ENCODE data around the gene CRPPA.

Gene CRPPA

DNA sequence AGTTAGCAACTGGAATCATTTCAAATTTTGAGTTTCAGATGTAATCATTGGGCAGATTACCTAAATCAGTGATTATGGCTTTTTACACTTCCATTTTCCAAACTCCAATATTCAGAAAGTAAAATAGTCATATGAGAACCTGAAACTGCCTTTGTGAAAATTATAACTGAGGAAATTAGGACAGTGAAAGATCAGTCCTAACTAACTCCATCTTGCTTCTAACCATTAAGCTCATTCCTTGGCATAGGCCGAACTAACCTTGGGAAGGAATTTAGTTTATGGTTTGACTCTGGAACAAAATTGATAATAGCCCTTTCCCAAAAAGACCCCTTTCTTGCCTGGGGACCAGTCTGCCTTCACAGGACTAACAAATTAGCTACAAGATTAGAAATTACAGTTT lies 2.2 kb downstream of the CRPPA start:
- Histone ChIP-seq H3K27me3 (ENCODE audit: insufficient read depth, low read length, poor library complexity) (no peaks in the 10 kb centered on the region), H3K4me1 (ENCODE audit: insufficient read depth, low read length) (no peaks in the 10 kb centered on the region), H2AFZ (ENCODE audit: low read depth, low read length) (no peak overlapping the region), H3K9ac (ENCODE audit: low read depth, low read length) (no peak overlapping the region), H3K4me3 (ENCODE audit: low read depth in 1 of 2, low read length in 2 of 2) (no peak overlapping the region), H3K4me2 (ENCODE audit: insufficient read depth, low read length) (no peak overlapping the region), H3K36me3 (ENCODE audit: insufficient read depth, low read length) (no peaks in the 10 kb centered on the region), H3K27ac (ENCODE audit: low read length) (no peak overlapping the region), H4K20me1 (ENCODE audit: insufficient read depth, low read length) (no peaks in the 10 kb centered on the region), H3K9me3 (ENCODE audit: insufficient read depth, low read length, severe bottlenecking) (no peaks in the 10 kb centered on the region), H3K79me2 (ENCODE audit: insufficient read depth, low read length) (no peaks in the 10 kb centered on the region)
- no peak for TF ChIP-seq EZH2 (IDR thresholded peaks at IDR 0.05; ENCODE audit: borderline replicate concordance, low read depth, low read length, severe bottlenecking)
- TF ChIP-seq, protein P1, sequence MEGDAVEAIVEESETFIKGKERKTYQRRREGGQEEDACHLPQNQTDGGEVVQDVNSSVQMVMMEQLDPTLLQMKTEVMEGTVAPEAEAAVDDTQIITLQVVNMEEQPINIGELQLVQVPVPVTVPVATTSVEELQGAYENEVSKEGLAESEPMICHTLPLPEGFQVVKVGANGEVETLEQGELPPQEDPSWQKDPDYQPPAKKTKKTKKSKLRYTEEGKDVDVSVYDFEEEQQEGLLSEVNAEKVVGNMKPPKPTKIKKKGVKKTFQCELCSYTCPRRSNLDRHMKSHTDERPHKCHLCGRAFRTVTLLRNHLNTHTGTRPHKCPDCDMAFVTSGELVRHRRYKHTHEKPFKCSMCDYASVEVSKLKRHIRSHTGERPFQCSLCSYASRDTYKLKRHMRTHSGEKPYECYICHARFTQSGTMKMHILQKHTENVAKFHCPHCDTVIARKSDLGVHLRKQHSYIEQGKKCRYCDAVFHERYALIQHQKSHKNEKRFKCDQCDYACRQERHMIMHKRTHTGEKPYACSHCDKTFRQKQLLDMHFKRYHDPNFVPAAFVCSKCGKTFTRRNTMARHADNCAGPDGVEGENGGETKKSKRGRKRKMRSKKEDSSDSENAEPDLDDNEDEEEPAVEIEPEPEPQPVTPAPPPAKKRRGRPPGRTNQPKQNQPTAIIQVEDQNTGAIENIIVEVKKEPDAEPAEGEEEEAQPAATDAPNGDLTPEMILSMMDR (IDR thresholded peaks at IDR 0.05; ENCODE audit: borderline replicate concordance, extremely low read depth, low read length, poor library complexity, severe bottlenecking) = no peak
- no peak for ATAC-seq (ENCODE audit: insufficient read depth, low read depth)
- no peak for DNase-seq

DNA sequence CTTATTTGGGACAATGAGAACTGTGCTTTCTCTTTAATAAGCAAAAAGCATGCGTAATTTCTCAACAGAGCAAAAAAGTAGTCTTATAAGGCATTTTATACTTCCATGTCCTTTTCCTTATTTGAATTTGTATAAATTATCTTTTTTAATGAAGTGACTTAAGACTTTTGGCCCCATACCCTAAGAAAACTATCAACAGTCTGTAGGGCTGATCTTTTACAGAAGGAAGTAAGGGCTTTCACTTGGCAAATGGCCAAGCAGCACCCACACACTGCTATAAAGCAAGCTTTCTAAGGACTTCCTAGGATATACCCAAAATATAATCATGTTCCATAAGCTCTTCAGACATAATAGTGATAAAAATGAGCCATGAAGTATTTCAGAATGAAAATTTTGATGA lies 3.4 kb downstream of the CRPPA start:
- ATAC-seq (ENCODE audit: insufficient read depth, low read depth) (no peak), DNase-seq (no peak)
- H3K36me3 ChIP-seq (ENCODE audit: insufficient read depth, low read length) = no peaks in the 10 kb centered on the region
- no peak overlapping the region for H3K4me2 ChIP-seq (ENCODE audit: insufficient read depth, low read length)
- no peaks in the 10 kb centered on the region for H3K9me3 ChIP-seq (ENCODE audit: insufficient read depth, low read length, severe bottlenecking)
- TF ChIP-seq EZH2 (IDR thresholded peaks at IDR 0.05; ENCODE audit: borderline replicate concordance, low read depth, low read length, severe bottlenecking) = no peak
- TF ChIP-seq, protein P1 (IDR thresholded peaks at IDR 0.05; ENCODE audit: borderline replicate concordance, extremely low read depth, low read length, poor library complexity, severe bottlenecking) = no peak
- H3K9ac ChIP-seq (ENCODE audit: low read depth, low read length) = no peak overlapping the region
- no peaks in the 10 kb centered on the region for H3K27me3 ChIP-seq (ENCODE audit: insufficient read depth, low read length, poor library complexity)
- H2AFZ ChIP-seq (ENCODE audit: low read depth, low read length) = no peak overlapping the region
- H3K4me3 ChIP-seq (ENCODE audit: low read depth in 1 of 2, low read length in 2 of 2) = no peak overlapping the region
- no peaks in the 10 kb centered on the region for H3K79me2 ChIP-seq (ENCODE audit: insufficient read depth, low read length)
- H3K4me1 ChIP-seq (ENCODE audit: insufficient read depth, low read length) = no peaks in the 10 kb centered on the region
- no peaks in the 10 kb centered on the region for H4K20me1 ChIP-seq (ENCODE audit: insufficient read depth, low read length)
- H3K27ac ChIP-seq (ENCODE audit: low read length) = no peak overlapping the region

DNA sequence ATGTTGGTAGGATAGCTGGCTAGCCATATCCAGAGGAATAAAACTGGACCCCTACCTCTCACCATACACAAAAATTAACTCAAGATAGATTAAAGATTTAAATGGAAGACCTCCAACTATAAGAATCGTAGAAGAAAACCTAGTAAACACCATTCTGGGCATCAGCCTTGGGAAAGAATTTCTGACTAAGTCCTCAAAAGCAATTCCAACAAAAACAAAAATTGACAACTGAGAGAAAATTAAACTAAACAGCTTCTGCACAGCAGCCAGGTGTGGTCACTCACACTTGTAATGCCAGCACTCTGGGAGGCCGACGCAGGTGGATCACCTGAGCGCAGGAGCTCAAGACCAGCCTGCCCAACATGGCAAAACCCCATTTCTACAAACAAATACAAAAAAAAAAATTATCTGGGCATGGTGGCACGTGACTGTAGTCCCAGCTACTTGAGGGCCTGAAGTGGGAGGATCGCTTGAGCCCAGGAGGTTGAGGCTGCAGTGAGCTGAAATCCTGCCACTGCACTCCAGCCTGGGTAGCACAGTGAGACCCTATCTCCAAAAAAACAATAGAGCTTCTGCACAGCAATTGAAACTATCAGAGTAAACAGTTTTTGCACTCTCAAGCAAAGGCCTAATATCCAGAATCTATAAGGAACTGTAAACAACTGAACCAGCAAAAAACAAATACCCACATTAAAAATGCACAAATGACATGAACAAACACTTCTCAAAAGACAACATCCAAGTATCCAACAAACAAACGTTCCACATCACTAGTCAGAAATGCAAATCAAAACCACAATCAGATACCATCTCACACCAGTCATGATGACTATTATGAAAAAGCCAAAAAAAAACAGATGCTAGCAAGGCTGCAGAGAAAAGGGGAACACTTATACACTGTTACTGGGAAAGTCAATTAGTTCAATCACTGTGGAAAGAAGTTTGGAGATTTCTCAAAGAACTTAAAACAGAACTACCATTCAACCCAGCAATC lies 4.8 kb downstream of the CRPPA start:
- Histone ChIP-seq H3K4me1 (ENCODE audit: insufficient read depth, low read length) (no peaks in the 10 kb centered on the region), H3K4me2 (ENCODE audit: insufficient read depth, low read length) (no peak overlapping the region), H4K20me1 (ENCODE audit: insufficient read depth, low read length) (no peaks in the 10 kb centered on the region), H3K79me2 (ENCODE audit: insufficient read depth, low read length) (no peaks in the 10 kb centered on the region), H3K4me3 (ENCODE audit: low read depth in 1 of 2, low read length in 2 of 2) (no peak overlapping the region), H3K27ac (ENCODE audit: low read length) (no peak overlapping the region), H3K27me3 (ENCODE audit: insufficient read depth, low read length, poor library complexity) (no peaks in the 10 kb centered on the region), H3K9me3 (ENCODE audit: insufficient read depth, low read length, severe bottlenecking) (no peaks in the 10 kb centered on the region), H3K36me3 (ENCODE audit: insufficient read depth, low read length) (no peaks in the 10 kb centered on the region), H3K9ac (ENCODE audit: low read depth, low read length) (no peak overlapping the region), H2AFZ (ENCODE audit: low read depth, low read length) (no peak overlapping the region)
- ATAC-seq (ENCODE audit: insufficient read depth, low read depth) = no peak
- DNase-seq = no peak
- no peak for TF ChIP-seq EZH2 (IDR thresholded peaks at IDR 0.05; ENCODE audit: borderline replicate concordance, low read depth, low read length, severe bottlenecking)
- TF ChIP-seq, protein P1 (IDR thresholded peaks at IDR 0.05; ENCODE audit: borderline replicate concordance, extremely low read depth, low read length, poor library complexity, severe bottlenecking) = no peak

Data from DND-41 (cell line).